Measurements from ENCODE around the gene PPP4R3A.
"Not testable (repeated sequence)": the region's sequence is repeated elsewhere in the genome, so short reads cannot be mapped to it uniquely, and the experiment has no call there.

PPP4R3A gene

GRCh38 chr14:91510171-91511042 is at the start of gene PPP4R3A:
TSS of gene PPP4R3A (minus strand) at chr14:91510310. CDS start at chr14:91509647, 663 bp downstream.
- peak; percentile 85 to 94 (median 92) for DNase-seq (ENCODE audit: low read depth in 3 of 3)

- DNase-seq (ENCODE audit: low read depth in 3 of 3) = no peak
These were observed 45.4 kb upstream of the PPP4R3A start for GRCh38 chr14:91555531-91555930.

- DNase-seq (ENCODE audit: low read depth in 3 of 3) = no peak
These were observed 44.6 kb upstream of the PPP4R3A start for GRCh38 chr14:91554535-91555332.

GRCh38 chr14:91548108-91548507 is 38.0 kb upstream of the PPP4R3A start:
- no peak for DNase-seq (ENCODE audit: low read depth in 3 of 3)

GRCh38 chr14:91545946-91546716 is 36.0 kb upstream of the PPP4R3A start:
- no peak for DNase-seq (ENCODE audit: low read depth in 3 of 3)

GRCh38 chr14:91545204-91545603 is 35.1 kb upstream of the PPP4R3A start:
- no peak for DNase-seq (ENCODE audit: low read depth in 3 of 3)

GRCh38 chr14:91536327-91536726 is 26.2 kb upstream of the PPP4R3A start:
- no peak for DNase-seq (ENCODE audit: low read depth in 3 of 3)

GRCh38 chr14:91534059-91534458 is 23.9 kb upstream of the PPP4R3A start:
- DNase-seq (ENCODE audit: low read depth in 3 of 3) = not testable (repeated sequence)

- no peak for DNase-seq (ENCODE audit: low read depth in 3 of 3)
These were observed 23.5 kb upstream of the PPP4R3A start for GRCh38 chr14:91533623-91534022.

GRCh38 chr14:91523972-91524371 is 13.9 kb upstream of the PPP4R3A start:
- DNase-seq (ENCODE audit: low read depth in 3 of 3) = no peak

- no peak for DNase-seq (ENCODE audit: low read depth in 3 of 3)
These were observed 11.0 kb upstream of the PPP4R3A start for GRCh38 chr14:91521061-91521640.

- no peak for DNase-seq (ENCODE audit: low read depth in 3 of 3)
These were observed 10.0 kb upstream of the PPP4R3A start for GRCh38 chr14:91520138-91520537.

GRCh38 chr14:91519239-91520036 is 9.3 kb upstream of the PPP4R3A start:
- DNase-seq (ENCODE audit: low read depth in 3 of 3) = no peak

- DNase-seq (ENCODE audit: low read depth in 3 of 3) = no peak
These were observed 6.7 kb upstream of the PPP4R3A start for GRCh38 chr14:91516663-91517388.

GRCh38 chr14:91515979-91516378 is 5.9 kb upstream of the PPP4R3A start:
- DNase-seq (ENCODE audit: low read depth in 3 of 3) = no peak

- no peak for DNase-seq (ENCODE audit: low read depth in 3 of 3)
These were observed 903 bp upstream of the PPP4R3A start for GRCh38 chr14:91511043-91511383.

GRCh38 chr14:91509878-91510170 is 286 bp downstream of the PPP4R3A start:
- no peak for DNase-seq (ENCODE audit: low read depth in 3 of 3)

- DNase-seq (ENCODE audit: low read depth in 3 of 3) = peak; percentile 11 to 38 (median 16)
These were observed 830 bp downstream of the PPP4R3A start for GRCh38 chr14:91509083-91509877.

- DNase-seq (ENCODE audit: low read depth in 3 of 3) = no peak
These were observed 2.0 kb downstream of the PPP4R3A start for GRCh38 chr14:91508105-91508504.

GRCh38 chr14:91506226-91506625 is 3.9 kb downstream of the PPP4R3A start:
- DNase-seq (ENCODE audit: low read depth in 3 of 3) = no peak
